ENCODE measurements around the gene LAP3. TPM values are rescaled to one million over a fixed set of nuclear protein-coding genes. Genes with fewer than 3 reads are reported as not detected.

The LAP3 gene
- total RNA-seq, 4 donors from 2014 or later: 66.8 to 89.8 (median 81.6) TPM

- WGBS, 2 donors: 81 to 91% methylated on average over 7 of the region's 7 CpGs
- Histone ChIP-seq H3K27me3 (no peaks in the 10 kb centered on the region), H3K36me3 (peaks cover 70 to 78% of the 10 kb centered on the region in 2 donors), H3K4me1 (peaks cover 0 to 6% of the 10 kb centered on the region in 2 donors), H3K9me3 (no peaks in the 10 kb centered on the region), H3K4me3 (replicated peaks in 1 of 3) (no peak overlapping the region), H3K27ac (no peak overlapping the region)
- no peak for TF ChIP-seq POLR2A (IDR thresholded peaks at IDR 0.05)
- TF ChIP-seq, protein P1, sequence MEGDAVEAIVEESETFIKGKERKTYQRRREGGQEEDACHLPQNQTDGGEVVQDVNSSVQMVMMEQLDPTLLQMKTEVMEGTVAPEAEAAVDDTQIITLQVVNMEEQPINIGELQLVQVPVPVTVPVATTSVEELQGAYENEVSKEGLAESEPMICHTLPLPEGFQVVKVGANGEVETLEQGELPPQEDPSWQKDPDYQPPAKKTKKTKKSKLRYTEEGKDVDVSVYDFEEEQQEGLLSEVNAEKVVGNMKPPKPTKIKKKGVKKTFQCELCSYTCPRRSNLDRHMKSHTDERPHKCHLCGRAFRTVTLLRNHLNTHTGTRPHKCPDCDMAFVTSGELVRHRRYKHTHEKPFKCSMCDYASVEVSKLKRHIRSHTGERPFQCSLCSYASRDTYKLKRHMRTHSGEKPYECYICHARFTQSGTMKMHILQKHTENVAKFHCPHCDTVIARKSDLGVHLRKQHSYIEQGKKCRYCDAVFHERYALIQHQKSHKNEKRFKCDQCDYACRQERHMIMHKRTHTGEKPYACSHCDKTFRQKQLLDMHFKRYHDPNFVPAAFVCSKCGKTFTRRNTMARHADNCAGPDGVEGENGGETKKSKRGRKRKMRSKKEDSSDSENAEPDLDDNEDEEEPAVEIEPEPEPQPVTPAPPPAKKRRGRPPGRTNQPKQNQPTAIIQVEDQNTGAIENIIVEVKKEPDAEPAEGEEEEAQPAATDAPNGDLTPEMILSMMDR (IDR thresholded peaks at IDR 0.05): no peak
- DNase-seq: no peak
- intact Hi-C loops (cut with DNase I): no loop called here
Measured at GRCh38 chr4:17623451-17624001, 46.5 kb downstream of the LAP3 start.

- no peaks in the 10 kb centered on the region for H3K4me1 ChIP-seq
- no peaks in the 10 kb centered on the region for H3K9me3 ChIP-seq
- intact Hi-C loops (cut with DNase I): no loop called here
- no peak for DNase-seq
- peaks cover 79 to 88% of the 10 kb centered on the region in 2 donors for H3K36me3 ChIP-seq
- no peak overlapping the region for H3K27ac ChIP-seq
- no peaks in the 10 kb centered on the region for H3K27me3 ChIP-seq
- H3K4me3 ChIP-seq (replicated peaks in 1 of 3): no peak overlapping the region
- 89 to 93% methylated on average over 2 of the region's 2 CpGs for WGBS, 2 donors
- TF ChIP-seq POLR2A (IDR thresholded peaks at IDR 0.05): no peak
- TF ChIP-seq, protein P1 (IDR thresholded peaks at IDR 0.05): no peak
Measured at GRCh38 chr4:17624821-17625220, 47.8 kb downstream of the LAP3 start.

- Histone ChIP-seq H3K27ac (no peak overlapping the region), H3K9me3 (no peaks in the 10 kb centered on the region), H3K27me3 (no peaks in the 10 kb centered on the region), H3K36me3 (peaks cover 56 to 69% of the 10 kb centered on the region in 2 donors), H3K4me1 (no peaks in the 10 kb centered on the region), H3K4me3 (replicated peaks in 1 of 3) (no peak overlapping the region)
- DNase-seq: no peak
- 93 to 95% methylated on average over 4 of the region's 4 CpGs for WGBS, 2 donors
- no peak for TF ChIP-seq POLR2A (IDR thresholded peaks at IDR 0.05)
- TF ChIP-seq, protein P1 (IDR thresholded peaks at IDR 0.05): no peak
- intact Hi-C loops (cut with DNase I): no loop called here
Measured at GRCh38 chr4:17630228-17630627, 53.2 kb downstream of the LAP3 start.

DNA sequence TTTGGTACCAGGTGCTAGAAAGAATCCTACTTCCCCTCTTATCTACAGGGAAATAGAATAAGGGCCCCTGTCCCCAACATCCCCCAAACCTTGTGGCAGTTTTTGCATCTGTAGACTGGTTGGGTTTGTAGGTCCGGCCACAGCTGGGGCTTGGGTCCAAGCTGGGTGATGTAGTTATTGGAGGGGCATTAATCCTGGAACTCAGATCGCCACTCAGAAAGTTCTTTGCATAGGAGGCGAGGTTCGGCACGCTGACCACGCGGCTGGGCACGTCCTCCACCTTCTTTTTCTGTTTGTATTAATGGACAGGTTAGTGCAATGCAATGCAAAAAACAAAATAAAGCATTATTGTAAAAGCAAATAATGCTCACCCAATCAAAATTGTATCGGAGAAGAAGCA is 56.6 kb downstream of the LAP3 start:
- Histone ChIP-seq H3K4me3 (replicated peaks in 1 of 3) (no peak overlapping the region), H3K36me3 (peaks cover 26 to 38% of the 10 kb centered on the region in 2 donors), H3K9me3 (no peaks in the 10 kb centered on the region), H3K27me3 (no peaks in the 10 kb centered on the region), H3K4me1 (no peaks in the 10 kb centered on the region), H3K27ac (no peak overlapping the region)
- DNase-seq: no peak
- intact Hi-C loops (cut with DNase I): no loop called here
- TF ChIP-seq POLR2A (IDR thresholded peaks at IDR 0.05): no peak
- TF ChIP-seq, protein P1 (IDR thresholded peaks at IDR 0.05): no peak
- WGBS, 2 donors: 95 to 97% methylated on average over 9 of the region's 9 CpGs

DNA sequence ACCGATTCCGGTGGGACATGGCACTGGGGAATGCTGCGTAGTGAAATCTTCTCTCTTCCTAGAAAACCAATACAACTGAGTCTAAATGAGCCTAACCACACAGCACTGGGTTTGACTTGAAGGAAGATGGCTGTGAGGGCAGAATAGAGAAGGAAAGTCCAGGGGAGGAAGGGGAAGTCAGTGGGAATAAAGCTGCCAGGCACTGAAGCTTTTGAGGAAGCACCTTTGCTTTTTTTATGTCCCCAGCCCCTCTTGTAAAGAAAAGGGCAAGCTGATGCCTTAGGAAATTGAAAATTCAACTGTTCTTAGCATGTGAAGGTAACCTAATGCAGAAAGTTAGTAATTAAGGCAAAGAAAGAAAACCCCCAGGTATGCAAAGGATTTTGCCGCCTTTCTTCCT is 58.1 kb downstream of the LAP3 start:
- H3K36me3 ChIP-seq: peaks cover 18 to 27% of the 10 kb centered on the region in 2 donors
- H3K27me3 ChIP-seq: no peaks in the 10 kb centered on the region
- H3K4me3 ChIP-seq (replicated peaks in 1 of 3): no peak overlapping the region
- no peak for DNase-seq
- no peak overlapping the region for H3K27ac ChIP-seq
- intact Hi-C loops (cut with DNase I): no loop called here
- 95 to 96% methylated on average over 4 of the region's 4 CpGs for WGBS, 2 donors
- TF ChIP-seq, protein P1 (IDR thresholded peaks at IDR 0.05): no peak
- no peak for TF ChIP-seq POLR2A (IDR thresholded peaks at IDR 0.05)
- H3K9me3 ChIP-seq: no peaks in the 10 kb centered on the region
- H3K4me1 ChIP-seq: no peaks in the 10 kb centered on the region
